Adipocyte (in vitro differentiated cells): ENCODE data around the gene BBS7.
A peak's percentile ranks its signal among the peaks of the same experiment; 100 is the strongest.

Source experiments
- DNase-seq: peaks from one replicate; pipeline ENCODE4 v3.0.0-alpha.2; 2015; ENCODE audit warnings: low read depth
- H3K27me3 ChIP-seq: replicated peaks from 2 replicates; pipeline ENCODE4 v1.7.0; 2013; ENCODE audit warnings: mild to moderate bottlenecking, low read length, moderate library complexity; ENCODE audit not compliant: control insufficient read depth, insufficient read depth
- H3K36me3 ChIP-seq: 2 replicates; pipeline ENCODE4 v1.7.0; 2013; ENCODE audit warnings: low read length, mild to moderate bottlenecking, moderate library complexity; ENCODE audit not compliant: control insufficient read depth, insufficient read depth, severe bottlenecking
- H3K4me1 ChIP-seq: 2 replicates; pipeline ENCODE4 v1.7.0; 2013; ENCODE audit warnings: mild to moderate bottlenecking, low read length, moderate library complexity; ENCODE audit not compliant: control insufficient read depth, insufficient read depth
- H3K4me3 ChIP-seq: 2 replicates; pipeline ENCODE4 v1.7.0; 2013; ENCODE audit warnings: mild to moderate bottlenecking, low read length, moderate library complexity
- H3K9ac ChIP-seq: 2 replicates; pipeline ENCODE4 v1.7.0; 2013; ENCODE audit warnings: mild to moderate bottlenecking, low read length, moderate library complexity
- H3K9me3 ChIP-seq: 2 replicates; pipeline ENCODE4 v1.7.0; 2013; ENCODE audit warnings: mild to moderate bottlenecking, low read length, moderate library complexity; ENCODE audit not compliant: control insufficient read depth

Gene BBS7

DNA sequence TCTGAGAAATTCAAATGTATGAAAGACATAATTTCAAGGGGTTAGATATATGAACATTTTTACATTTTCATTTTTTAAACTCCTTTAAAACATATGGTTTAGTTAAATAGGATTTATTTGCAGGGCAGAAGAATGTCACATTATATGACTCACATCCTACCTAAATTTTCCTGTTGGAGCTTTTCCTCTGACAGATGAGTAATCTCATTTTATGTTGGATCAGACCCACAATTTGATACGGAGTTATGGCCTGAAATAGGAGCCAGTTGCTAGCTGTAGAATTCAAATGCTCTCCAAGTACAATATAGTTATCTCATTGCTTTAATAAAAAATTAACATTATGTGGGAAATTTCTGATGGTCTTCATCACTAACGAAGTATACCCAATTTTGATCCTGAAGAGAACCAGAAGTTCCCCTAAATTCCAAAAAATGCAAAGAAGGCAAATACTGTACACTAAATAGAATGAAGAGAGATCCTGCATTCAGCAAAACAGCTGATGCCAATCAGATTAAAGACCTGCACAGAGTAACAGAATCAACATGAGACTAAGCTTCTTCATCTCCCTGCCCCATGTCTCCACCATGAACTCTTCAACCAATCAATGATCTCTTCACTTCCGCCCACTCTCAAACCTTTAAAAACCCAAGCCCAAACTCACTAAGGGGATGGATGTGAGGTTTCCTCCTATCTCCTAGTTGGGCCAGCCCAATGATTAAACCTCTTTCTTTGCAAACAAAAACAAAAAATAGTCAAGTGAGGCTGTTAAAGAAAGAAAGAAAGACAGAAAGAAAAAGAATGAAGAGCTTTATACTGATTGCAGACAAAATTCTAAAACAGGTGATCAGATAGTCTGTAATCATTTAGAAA lies 80.1 kb downstream of the BBS7 start:
- Histone ChIP-seq H3K9ac (peak overlapping the region; percentile 38), H3K4me3 (no peak overlapping the region), H3K4me1 (peaks cover 53% of the 10 kb centered on the region), H3K27me3 (no peaks in the 10 kb centered on the region), H3K36me3 (no peaks in the 10 kb centered on the region), H3K9me3 (no peaks in the 10 kb centered on the region)
- peak; percentile 78 for DNase-seq

DNA sequence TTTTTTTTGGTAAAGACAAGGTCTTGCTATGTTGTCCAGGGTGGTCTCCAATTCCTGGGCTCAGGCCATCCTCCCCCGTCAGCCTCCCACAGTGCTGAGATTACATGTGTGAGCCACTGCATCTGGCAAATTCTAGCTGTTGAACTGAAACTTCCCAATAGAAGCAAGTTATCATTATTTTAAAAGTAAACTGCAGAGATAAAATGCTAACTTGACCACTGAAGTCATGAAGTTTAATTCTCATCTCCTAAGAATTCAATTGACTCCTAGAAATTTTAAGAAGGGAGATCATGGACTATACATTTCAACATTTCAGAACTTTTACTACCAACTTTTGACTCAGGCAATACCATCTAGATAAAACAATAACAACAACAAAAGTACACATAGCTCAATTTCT lies 80.8 kb downstream of the BBS7 start:
- H3K9me3 ChIP-seq = no peaks in the 10 kb centered on the region
- no peaks in the 10 kb centered on the region for H3K36me3 ChIP-seq
- H3K9ac ChIP-seq = peak overlapping the region; percentile 38
- H3K4me1 ChIP-seq = peaks cover 55% of the 10 kb centered on the region
- no peaks in the 10 kb centered on the region for H3K27me3 ChIP-seq
- no peak overlapping the region for H3K4me3 ChIP-seq
- DNase-seq = peak; percentile 33

DNA sequence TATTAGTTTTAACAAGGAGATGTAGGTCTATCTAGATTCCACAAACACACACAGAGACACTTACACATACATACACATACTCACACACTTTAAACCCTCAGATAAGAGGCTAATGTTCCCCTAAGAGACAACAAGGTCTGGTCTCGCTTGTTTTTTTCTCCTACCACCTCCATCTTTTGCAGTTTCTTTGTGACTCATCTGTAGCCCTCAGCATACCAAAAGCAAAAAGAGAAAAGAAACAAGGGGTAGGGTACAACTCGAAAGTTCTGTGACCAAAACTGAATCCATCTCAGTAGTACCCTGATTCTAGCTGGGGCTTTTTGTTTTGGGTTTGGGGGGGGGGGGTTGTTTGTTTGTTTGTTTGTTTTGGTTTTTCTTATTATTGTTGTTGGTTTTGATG lies 81.4 kb downstream of the BBS7 start:
- peaks cover 5% of the 10 kb centered on the region for H3K9me3 ChIP-seq
- H3K9ac ChIP-seq = no peak overlapping the region
- no peaks in the 10 kb centered on the region for H3K36me3 ChIP-seq
- no peak for DNase-seq
- H3K4me1 ChIP-seq = peaks cover 52% of the 10 kb centered on the region
- no peak overlapping the region for H3K4me3 ChIP-seq
- H3K27me3 ChIP-seq = no peaks in the 10 kb centered on the region

DNA sequence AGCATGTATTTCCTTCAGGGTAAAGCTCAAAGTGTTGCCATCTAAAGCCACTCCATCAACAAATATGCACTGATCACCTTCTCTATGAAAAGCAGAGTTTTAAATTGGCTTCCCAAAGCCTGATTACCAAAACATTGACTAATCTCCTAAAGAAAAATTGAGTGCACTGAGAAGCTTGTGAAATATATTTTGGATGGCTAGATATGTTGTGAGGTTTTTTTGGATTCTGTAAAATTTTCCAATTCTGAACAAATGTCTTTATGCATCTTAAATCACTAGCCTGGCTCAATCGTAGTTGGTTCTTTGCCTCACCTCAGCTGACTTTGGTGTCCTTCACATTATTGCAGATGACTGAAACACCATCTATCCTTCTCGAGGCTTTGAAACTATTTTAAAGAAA lies 84.1 kb downstream of the BBS7 start:
- H3K4me1 ChIP-seq = peaks cover 55% of the 10 kb centered on the region
- peaks cover 10% of the 10 kb centered on the region for H3K9me3 ChIP-seq
- no peaks in the 10 kb centered on the region for H3K27me3 ChIP-seq
- DNase-seq = no peak
- H3K4me3 ChIP-seq = no peak overlapping the region
- H3K9ac ChIP-seq = peak overlapping the region; percentile 79
- no peaks in the 10 kb centered on the region for H3K36me3 ChIP-seq

DNA sequence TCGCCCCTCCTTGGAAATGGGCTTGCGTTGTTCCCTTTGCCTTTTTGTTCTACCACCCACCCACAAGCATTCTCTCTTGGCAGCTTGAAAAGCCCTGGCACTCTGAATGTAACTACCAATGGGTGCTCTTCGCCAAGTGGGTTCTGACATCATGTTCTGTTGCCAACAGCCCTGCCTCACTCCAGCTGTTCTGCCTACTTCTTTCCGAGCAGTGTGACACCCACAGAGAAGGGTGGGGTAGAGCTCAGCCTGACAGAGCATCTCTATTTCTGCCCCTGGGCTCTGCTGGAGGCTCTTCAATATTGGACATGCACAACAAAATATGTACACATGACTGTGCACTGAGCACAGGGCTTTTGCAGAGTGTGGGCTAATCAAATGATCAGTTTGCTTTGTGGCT lies 84.8 kb downstream of the BBS7 start:
- Histone ChIP-seq H3K9me3 (peaks cover 10% of the 10 kb centered on the region), H3K9ac (peak overlapping the region; percentile 79), H3K36me3 (no peaks in the 10 kb centered on the region), H3K27me3 (no peaks in the 10 kb centered on the region), H3K4me3 (peak overlapping the region; percentile 19), H3K4me1 (peaks cover 55% of the 10 kb centered on the region)
- peak; percentile 50 for DNase-seq

DNA sequence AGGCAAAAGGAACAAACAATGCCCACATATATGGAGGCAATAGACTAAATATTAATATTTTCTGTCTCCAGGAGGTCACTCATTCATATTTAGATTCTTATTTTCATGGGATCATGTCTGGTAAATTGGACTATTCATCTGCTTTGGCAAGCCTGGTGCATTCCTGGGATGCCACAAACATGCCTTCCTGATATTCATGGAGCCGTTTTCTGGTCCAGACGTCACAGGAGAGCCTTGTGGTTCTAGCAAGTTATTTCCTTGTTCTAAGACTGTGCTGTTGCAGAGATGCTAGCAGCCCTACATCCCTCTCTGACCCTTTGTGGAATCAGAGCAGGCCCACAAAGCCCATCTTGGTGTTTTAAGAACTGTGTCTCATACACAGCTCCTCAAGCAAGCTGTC lies 85.3 kb downstream of the BBS7 start:
- no peaks in the 10 kb centered on the region for H3K36me3 ChIP-seq
- no peaks in the 10 kb centered on the region for H3K27me3 ChIP-seq
- H3K4me1 ChIP-seq = peaks cover 50% of the 10 kb centered on the region
- no peak overlapping the region for H3K4me3 ChIP-seq
- H3K9me3 ChIP-seq = peaks cover 10% of the 10 kb centered on the region
- DNase-seq = peak; percentile 86
- H3K9ac ChIP-seq = peak overlapping the region; percentile 79

DNA sequence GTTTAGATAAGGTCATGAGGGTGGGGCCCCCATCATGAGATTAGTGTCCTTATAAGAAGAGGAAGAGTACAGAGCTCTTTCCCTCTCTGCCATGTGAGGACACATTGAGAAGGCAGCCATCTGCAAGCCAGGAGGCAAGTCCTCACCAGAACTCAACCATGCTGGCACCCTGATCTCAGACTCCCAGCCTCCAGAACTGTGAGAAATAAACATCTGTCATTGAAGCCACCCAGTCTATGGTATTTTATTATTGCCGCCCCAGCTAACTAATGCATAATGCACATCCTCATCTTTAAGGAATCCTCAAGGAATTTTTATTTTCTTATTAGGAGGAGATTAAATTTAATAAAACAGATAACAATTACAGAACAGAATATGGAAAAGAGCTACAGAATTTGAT lies 85.9 kb downstream of the BBS7 start:
- H3K27me3 ChIP-seq = no peaks in the 10 kb centered on the region
- peaks cover 10% of the 10 kb centered on the region for H3K9me3 ChIP-seq
- no peaks in the 10 kb centered on the region for H3K36me3 ChIP-seq
- peak overlapping the region; percentile 79 for H3K9ac ChIP-seq
- peak overlapping the region; percentile 35 for H3K4me3 ChIP-seq
- peaks cover 45% of the 10 kb centered on the region for H3K4me1 ChIP-seq
- DNase-seq = no peak

DNA sequence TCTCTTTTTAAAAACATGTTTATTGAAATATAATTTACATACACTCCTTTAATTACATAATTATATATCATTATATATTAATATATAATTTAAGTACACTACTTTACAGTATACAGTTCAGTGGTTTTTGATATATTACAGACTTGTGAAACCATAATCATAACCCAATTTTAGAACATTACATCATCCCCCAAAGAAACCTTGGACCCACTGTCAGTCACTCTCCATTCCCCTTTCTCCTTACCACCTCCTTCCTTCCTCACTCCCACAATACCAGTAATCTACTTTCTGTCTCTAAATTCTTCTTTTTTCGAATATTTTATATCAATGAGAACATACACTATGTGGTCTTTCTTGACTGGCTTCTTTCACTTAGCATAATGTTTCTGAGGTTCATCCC lies 87.1 kb downstream of the BBS7 start:
- H3K9ac ChIP-seq = no peak overlapping the region
- no peak for DNase-seq

DNA sequence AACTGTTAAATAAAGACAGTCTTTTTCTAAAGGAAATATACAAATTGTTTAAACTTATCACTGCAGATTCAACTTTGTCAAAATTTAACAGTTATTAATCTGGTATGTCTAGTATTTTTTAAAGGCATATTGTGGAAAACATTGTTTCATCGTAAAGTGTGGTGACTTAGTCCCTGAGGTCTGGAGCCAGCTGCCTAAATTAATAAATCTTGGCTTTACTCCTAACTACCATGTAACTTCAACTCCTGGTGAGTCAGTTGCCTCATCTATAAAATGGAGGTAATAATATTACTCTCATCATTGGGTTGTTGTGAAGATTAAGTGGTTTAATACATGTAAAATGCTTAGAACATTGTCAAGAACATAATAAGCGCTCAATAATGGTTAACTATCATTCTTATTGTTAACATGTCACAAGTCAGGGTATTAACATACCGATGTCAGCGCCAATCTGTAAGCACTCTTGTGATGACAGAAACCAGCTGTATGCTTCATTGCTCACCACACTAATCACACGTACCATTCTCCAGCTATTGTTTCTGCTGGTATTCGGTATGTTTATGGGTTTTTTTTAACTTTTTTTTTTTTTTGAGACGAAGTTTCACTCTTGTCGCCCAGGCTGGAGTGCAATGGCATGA lies 91.2 kb downstream of the BBS7 start:
- peaks cover 8% of the 10 kb centered on the region for H3K9me3 ChIP-seq
- H3K27me3 ChIP-seq = no peaks in the 10 kb centered on the region
- no peak overlapping the region for H3K4me3 ChIP-seq
- no peaks in the 10 kb centered on the region for H3K36me3 ChIP-seq
- peaks cover 7% of the 10 kb centered on the region for H3K4me1 ChIP-seq
- no peak for DNase-seq
- no peak overlapping the region for H3K9ac ChIP-seq

More for the DNA sequence above, 87.1 kb downstream of the BBS7 start:
- Histone ChIP-seq H3K9me3 (peaks cover 10% of the 10 kb centered on the region), H3K4me1 (peaks cover 34% of the 10 kb centered on the region), H3K27me3 (no peaks in the 10 kb centered on the region), H3K4me3 (no peak overlapping the region), H3K36me3 (no peaks in the 10 kb centered on the region)

DNA sequence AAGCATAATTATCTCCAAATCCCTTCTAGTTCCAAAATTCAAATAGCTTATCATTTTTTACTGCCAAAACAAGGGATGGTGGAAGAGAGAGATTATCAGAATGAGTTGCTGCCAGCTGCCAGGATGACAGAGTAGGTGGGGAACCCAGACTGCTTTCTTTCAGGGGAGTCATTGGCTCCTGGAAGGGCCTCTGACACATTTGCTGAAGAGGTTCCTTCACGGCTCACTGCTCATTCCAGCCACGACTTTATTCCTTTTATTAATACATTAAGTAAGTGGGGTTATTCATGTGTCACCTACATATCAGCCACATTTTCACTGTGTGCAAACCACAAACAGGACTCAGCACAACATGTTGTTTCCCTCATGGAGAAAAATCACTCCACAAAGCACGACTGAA lies 92.6 kb downstream of the BBS7 start:
- Histone ChIP-seq H3K9ac (no peak overlapping the region), H3K4me1 (peaks cover 8% of the 10 kb centered on the region), H3K27me3 (no peaks in the 10 kb centered on the region), H3K36me3 (no peaks in the 10 kb centered on the region), H3K9me3 (no peaks in the 10 kb centered on the region), H3K4me3 (no peak overlapping the region)
- DNase-seq = no peak

DNA sequence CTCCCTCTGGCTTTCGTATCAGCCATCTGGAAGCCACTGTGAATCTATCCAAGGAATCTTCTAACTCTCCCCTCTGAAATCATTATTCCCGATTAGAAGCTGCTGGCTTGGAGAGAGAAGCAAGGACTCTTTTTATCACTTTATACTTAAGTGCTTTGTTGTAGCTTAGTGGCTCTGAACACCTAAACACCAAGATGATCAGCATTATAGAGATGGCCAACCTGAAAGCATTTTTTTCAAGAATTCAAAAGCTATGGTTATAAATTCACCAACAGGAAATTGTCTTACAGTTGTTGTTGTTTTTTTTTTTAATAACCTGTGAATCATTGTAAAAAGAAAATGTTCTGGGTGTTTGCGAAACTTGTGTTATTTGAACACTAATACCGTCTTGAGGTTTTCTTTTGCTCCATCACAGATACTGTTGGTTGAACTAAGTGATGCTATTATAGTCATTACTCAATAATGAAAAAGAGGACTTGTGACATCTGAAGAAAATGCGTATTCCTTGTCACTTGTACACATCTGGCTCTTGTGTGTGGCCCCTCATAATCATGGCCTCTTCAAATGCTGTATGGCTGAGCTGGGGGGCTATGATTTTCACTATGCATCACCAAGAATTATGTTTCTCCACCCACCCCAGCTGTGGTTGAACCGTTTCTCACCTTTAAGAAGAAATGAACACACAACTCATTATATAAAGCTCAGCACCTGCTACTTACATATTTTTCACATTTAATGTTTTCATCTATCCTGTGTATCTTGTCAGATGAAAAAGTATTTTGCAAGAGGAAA lies 93.5 kb downstream of the BBS7 start:
- Histone ChIP-seq H3K27me3 (no peaks in the 10 kb centered on the region), H3K4me3 (no peak overlapping the region), H3K4me1 (peaks cover 8% of the 10 kb centered on the region), H3K9ac (no peak overlapping the region), H3K36me3 (no peaks in the 10 kb centered on the region), H3K9me3 (no peaks in the 10 kb centered on the region)
- no peak for DNase-seq
